Kidney (tissue), 14 donors: Measurements from ENCODE around the gene HMGA1. TPM values are rescaled to one million over a fixed set of nuclear protein-coding genes. Genes with fewer than 3 reads are reported as not detected.
"Not testable (repeated sequence)": the region's sequence is repeated elsewhere in the genome, so short reads cannot be mapped to it uniquely, and the experiment has no call there.

ENCODE experiments used
- DNase-seq, 5 donors: peaks; one replicate each; pipeline ENCODE4 v3.0.0-alpha.2; 2013 to 2020
- FAIRE-seq: peaks from 2 replicates; lab custom pipeline; 2012; peaks lifted over from hg19 to GRCh38; lab: Jason Lieb, UNC
- H3K27ac ChIP-seq, 2 donors: one replicate each; pipeline ENCODE4 v1.7.0; 2013; ENCODE audit warnings: low read depth in 2 of 2, low read length in 2 of 2, inconsistent platforms in 1 of 2
- H3K27me3 ChIP-seq: one replicate; pipeline ENCODE4 v1.7.1; 2013; ENCODE audit warnings: low read length, inconsistent platforms; ENCODE audit not compliant: control insufficient read depth, insufficient read depth
- H3K36me3 ChIP-seq, 3 donors: one replicate each; pipeline versions ENCODE4 v1.7.0 to v1.7.1; 2013; ENCODE audit warnings: low read length in 3 of 3, control low read depth in 1 of 3, inconsistent platforms in 1 of 3; ENCODE audit not compliant: insufficient read depth in 3 of 3, control insufficient read depth in 2 of 3
- H3K4me1 ChIP-seq, 3 donors: one replicate each; pipeline versions ENCODE4 v1.7.0 to v1.7.1; 2013; ENCODE audit warnings: low read length in 3 of 3, inconsistent platforms in 1 of 3, low read depth in 1 of 3; ENCODE audit not compliant: control insufficient read depth in 2 of 3, insufficient read depth in 2 of 3
- H3K4me3 ChIP-seq, 3 donors: one replicate each; pipeline versions ENCODE4 v1.7.0 to v1.8.1; 2013; ENCODE audit warnings: low read length in 3 of 3, control low read depth in 1 of 3, inconsistent platforms in 1 of 3
- H3K9ac ChIP-seq, 3 donors: one replicate each; pipeline versions ENCODE4 v1.7.0 to v1.7.1; 2013; ENCODE audit warnings: low read length in 3 of 3, control low read depth in 1 of 3, inconsistent platforms in 1 of 3
- H3K9me3 ChIP-seq, 3 donors: one replicate each; pipeline versions ENCODE4 v1.7.0 to v1.7.1; 2013; ENCODE audit warnings: low read length in 3 of 3, control low read depth in 1 of 3, inconsistent platforms in 1 of 3; ENCODE audit not compliant: control insufficient read depth in 2 of 3, insufficient read depth in 1 of 3
- CTCF ChIP-seq: IDR thresholded peaks from 3 replicates; pipeline ENCODE4 v1.5.1; 2012; ENCODE audit warnings: mild to moderate bottlenecking, moderate library complexity, borderline replicate concordance; ENCODE audit not compliant: insufficient read depth; ENCODE audit errors: extremely low read depth
- intact Hi-C: fragments of 100-400 bp; cut with DNase I; formaldehyde crosslinking; loops from one replicate; pipeline ENCODE4 v1.11.1; 2022
- polyA plus RNA-seq: library from polyadenylated mRNA; stranded (reverse); fragments of 350-450 nt; fragmentation: Illumina TruSeq; extraction: RNeasy Lipid Tissue Mini Kit (QIAGEN cat#74804); gene quantifications from one replicate; pipeline ENCODE4 v1.2.3, GENCODE V29; 2014; ENCODE audit warnings: low read depth, low replicate concordance; ENCODE audit not compliant: insufficient read depth
- total RNA-seq: library from RNA; stranded (reverse); fragmentation: NEBNext Ultra II Directional; extraction: Animal tissue kit (Norgen Biotek cat#: 25700); gene quantifications from one replicate; pipeline ENCODE4 v1.2.1, GENCODE V29; 2021
- donor health status: control.
- donor health status: control.
- donor health status: control.
- donor health status: control.
- donor health status: control.
- donor health status: DM: yes; HTN: yes; CAD: no.
- donor health status: Normal renal cell carcinoma (clear cell type).

HMGA1 gene
- total and polyA plus RNA-seq, 2 donors from 2014 or later, result 27.1 to 46.5 TPM

DNA sequence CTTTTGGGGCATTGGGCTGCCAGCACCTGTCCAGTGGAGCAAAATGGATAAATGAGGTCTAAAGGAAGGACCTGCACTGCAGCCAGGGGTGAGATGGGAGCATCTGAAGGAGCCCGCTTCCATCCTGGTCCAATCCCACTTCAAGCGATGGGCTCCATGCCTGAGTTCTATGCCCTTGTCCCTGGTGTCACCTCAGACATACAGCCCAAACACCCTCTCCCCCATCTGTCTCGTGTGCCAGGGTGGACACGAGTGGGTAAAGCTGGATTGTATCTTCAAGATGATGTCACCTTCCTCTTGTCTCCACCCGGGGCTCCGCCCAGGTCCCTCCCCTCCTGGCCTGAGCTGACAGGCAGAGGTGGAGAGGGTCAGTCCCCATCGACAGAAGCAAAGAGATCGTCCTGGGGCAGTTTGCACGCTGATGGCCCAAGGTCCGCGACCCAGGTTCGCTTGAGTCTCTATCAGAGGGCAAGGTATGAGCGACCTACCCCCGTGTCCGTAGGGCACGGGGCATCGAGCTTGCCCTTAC is 11.6 kb downstream of the HMGA1 start:
- Histone ChIP-seq H3K4me1 (peaks cover 0 to 10% (median 0%) of the 10 kb centered on the region in 3 donors), H3K27me3 (no peaks in the 10 kb centered on the region), H3K36me3 (no peaks in the 10 kb centered on the region), H3K27ac (peak overlapping the region; percentile 83 to 91), H3K9ac (peak overlapping the region; percentile 19 to 90 (median 81)), H3K4me3 (peak overlapping the region; percentile 61 to 78 (median 62)), H3K9me3 (no peaks in the 10 kb centered on the region)
- intact Hi-C loops, result loop anchor here (10.0 kb wide), 1 partner anchor 167 kb away; no protein-coding TSS in a partner anchor
- DNase-seq, result peak in 3 of 5 donors; percentile 24 to 90 (median 44)
- TF ChIP-seq CTCF, result no peak
- no peak for FAIRE-seq

GRCh38 chr6:34248727-34249468 is 12.2 kb downstream of the HMGA1 start, which contains the start of gene SMIM29:
SMIM29 (minus strand) TSS chr6:34249006; CDS start chr6:34247791, 1,215 bp downstream.
- Histone ChIP-seq H3K36me3 (no peaks in the 10 kb centered on the region), H3K27me3 (no peaks in the 10 kb centered on the region), H3K4me1 (peaks cover 0 to 10% (median 0%) of the 10 kb centered on the region in 3 donors), H3K27ac (peak within 1 kb of the TSS; percentile 83 to 91), H3K4me3 (peak within 1 kb of the TSS; percentile 61 to 78 (median 73)), H3K9ac (peak within 1 kb of the TSS; percentile 44 to 90 (median 81)), H3K9me3 (no peaks in the 10 kb centered on the region)
- DNase-seq, result peak; percentile 97 to 99 (median 98)
- FAIRE-seq, result no peak
- intact Hi-C loops, result loop anchor here (10.0 kb wide), 1 partner anchor 166 kb away; no protein-coding TSS in a partner anchor
- peak; percentile 89 for TF ChIP-seq CTCF

GRCh38 chr6:34249469-34250261 is 13.0 kb downstream of the HMGA1 start:
- intact Hi-C loops, result loop anchor here (10.0 kb wide), 1 partner anchor 165 kb away; no protein-coding TSS in a partner anchor
- peak in 1 of 5 donors; percentile 44 for DNase-seq
- peak overlapping the region; percentile 15 to 80 (median 44) for H3K9ac ChIP-seq
- no peaks in the 10 kb centered on the region for H3K9me3 ChIP-seq
- FAIRE-seq, result no peak
- no peaks in the 10 kb centered on the region for H3K36me3 ChIP-seq
- H3K4me1 ChIP-seq, result peaks cover 0 to 7% (median 0%) of the 10 kb centered on the region in 3 donors
- peak overlapping the region; percentile 60 to 78 (median 73) for H3K4me3 ChIP-seq
- H3K27ac ChIP-seq, result peak overlapping the region; percentile 80 to 86
- no peaks in the 10 kb centered on the region for H3K27me3 ChIP-seq
- TF ChIP-seq CTCF, result no peak

DNA sequence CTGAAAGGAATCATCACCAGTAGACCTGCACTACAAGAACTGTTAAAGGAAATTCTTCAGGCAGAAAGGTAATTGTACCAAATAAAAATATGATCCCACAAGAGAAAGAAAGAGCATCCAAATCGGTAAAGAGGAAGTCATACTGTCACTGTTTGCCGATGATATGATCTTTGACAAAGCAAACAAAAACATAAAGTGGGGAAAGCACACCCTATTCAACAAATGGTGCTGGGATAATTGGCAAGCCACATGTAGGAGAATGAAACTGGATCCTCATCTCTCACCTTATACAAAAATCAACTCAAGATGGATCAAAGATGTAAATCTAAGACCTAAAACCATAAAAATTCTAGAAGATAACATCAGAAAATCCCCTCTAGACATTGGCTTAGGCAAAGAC is 15.7 kb downstream of the HMGA1 start:
- FAIRE-seq, H3K27me3 ChIP-seq, H3K36me3 ChIP-seq, H3K27ac ChIP-seq, H3K4me1 ChIP-seq, DNase-seq, H3K4me3 ChIP-seq, H3K9ac ChIP-seq, H3K9me3 ChIP-seq, intact Hi-C loops: not testable (repeated sequence)
